ENCODE results near the gene CAMK2B.

Gene CAMK2B

GRCh38 chr7:44320141-44320540 is 5.3 kb downstream of the CAMK2B start:
- TF ChIP-seq EGR1 (IDR thresholded peaks at IDR 0.05) (no peak), TEAD4 (IDR thresholded peaks at IDR 0.05) (no peak), ZBTB7A (IDR thresholded peaks at IDR 0.05; ENCODE audit: low read depth) (no peak), CREB1 (IDR thresholded peaks at IDR 0.05; ENCODE audit: low read depth) (no peak), EP300 (IDR thresholded peaks at IDR 0.05; ENCODE audit: borderline replicate concordance) (no peak), YY1 (IDR thresholded peaks at IDR 0.05; ENCODE audit: low read depth) (no peak), CEBPB (IDR thresholded peaks at IDR 0.05) (no peak), NFIC (IDR thresholded peaks at IDR 0.05) (no peak), FOXM1 (IDR thresholded peaks at IDR 0.05; ENCODE audit: borderline replicate concordance, low read depth) (no peak), USF1 (IDR thresholded peaks at IDR 0.05) (no peak), TCF12 (IDR thresholded peaks at IDR 0.05; ENCODE audit: low read depth) (no peak), TAF1 (IDR thresholded peaks at IDR 0.05; ENCODE audit: low read depth) (no peak)
- TF ChIP-seq, protein P1, sequence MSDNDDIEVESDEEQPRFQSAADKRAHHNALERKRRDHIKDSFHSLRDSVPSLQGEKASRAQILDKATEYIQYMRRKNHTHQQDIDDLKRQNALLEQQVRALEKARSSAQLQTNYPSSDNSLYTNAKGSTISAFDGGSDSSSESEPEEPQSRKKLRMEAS (IDR thresholded peaks at IDR 0.05): no peak

DNA sequence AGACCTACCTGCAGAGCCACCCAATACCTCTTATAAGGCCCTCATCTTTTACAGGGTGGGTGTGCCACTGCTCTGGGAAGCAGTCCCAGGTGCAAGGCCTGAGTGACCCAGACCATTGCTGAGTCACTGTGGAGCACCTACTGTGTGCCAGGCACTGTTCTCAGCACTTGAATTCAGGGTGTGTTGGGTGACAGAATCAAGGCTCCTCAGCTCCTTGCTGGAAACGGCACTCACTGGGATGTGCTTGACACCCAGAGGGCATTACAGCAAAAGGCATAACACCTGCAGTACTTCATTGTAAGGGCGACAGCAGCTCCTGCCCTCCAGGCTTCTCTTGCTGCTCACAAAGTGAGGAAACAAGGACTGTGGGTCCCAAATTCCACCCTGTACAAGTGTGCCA is 7.1 kb downstream of the CAMK2B start:
- TF ChIP-seq ZBTB7A (IDR thresholded peaks at IDR 0.05; ENCODE audit: low read depth) (no peak), NFIC (IDR thresholded peaks at IDR 0.05) (no peak), RAD21 (IDR thresholded peaks at IDR 0.05; ENCODE audit: low read depth) (no peak), EGR1 (IDR thresholded peaks at IDR 0.05) (no peak), REST (IDR thresholded peaks at IDR 0.05; ENCODE audit: low read depth) (no peak)

GRCh38 chr7:44315301-44315903 is 10.0 kb downstream of the CAMK2B start:
- no peak for TF ChIP-seq EP300 (IDR thresholded peaks at IDR 0.05; ENCODE audit: borderline replicate concordance)
- no peak for TF ChIP-seq EGR1 (IDR thresholded peaks at IDR 0.05)
- TF ChIP-seq TCF12 (IDR thresholded peaks at IDR 0.05; ENCODE audit: low read depth): no peak
- TF ChIP-seq YY1 (IDR thresholded peaks at IDR 0.05; ENCODE audit: low read depth): no peak
- no peak for TF ChIP-seq USF1 (IDR thresholded peaks at IDR 0.05)
- no peak for TF ChIP-seq CEBPB (IDR thresholded peaks at IDR 0.05)
- TF ChIP-seq NFIC (IDR thresholded peaks at IDR 0.05): no peak
- TF ChIP-seq, protein P1 (IDR thresholded peaks at IDR 0.05): no peak
- no peak for TF ChIP-seq CREB1 (IDR thresholded peaks at IDR 0.05; ENCODE audit: low read depth)
- no peak for TF ChIP-seq TEAD4 (IDR thresholded peaks at IDR 0.05)
- TF ChIP-seq REST (IDR thresholded peaks at IDR 0.05; ENCODE audit: low read depth): no peak
- no peak for TF ChIP-seq RAD21 (IDR thresholded peaks at IDR 0.05; ENCODE audit: low read depth)
- no peak for TF ChIP-seq TAF1 (IDR thresholded peaks at IDR 0.05; ENCODE audit: low read depth)
- no peak for TF ChIP-seq ZBTB7A (IDR thresholded peaks at IDR 0.05; ENCODE audit: low read depth)
- no peak for TF ChIP-seq FOXM1 (IDR thresholded peaks at IDR 0.05; ENCODE audit: borderline replicate concordance, low read depth)

- no peak for TF ChIP-seq TCF12 (IDR thresholded peaks at IDR 0.05; ENCODE audit: low read depth)
- TF ChIP-seq CREB1 (IDR thresholded peaks at IDR 0.05; ENCODE audit: low read depth): no peak
Measured at GRCh38 chr7:44313621-44314031, 11.8 kb downstream of the CAMK2B start.

DNA sequence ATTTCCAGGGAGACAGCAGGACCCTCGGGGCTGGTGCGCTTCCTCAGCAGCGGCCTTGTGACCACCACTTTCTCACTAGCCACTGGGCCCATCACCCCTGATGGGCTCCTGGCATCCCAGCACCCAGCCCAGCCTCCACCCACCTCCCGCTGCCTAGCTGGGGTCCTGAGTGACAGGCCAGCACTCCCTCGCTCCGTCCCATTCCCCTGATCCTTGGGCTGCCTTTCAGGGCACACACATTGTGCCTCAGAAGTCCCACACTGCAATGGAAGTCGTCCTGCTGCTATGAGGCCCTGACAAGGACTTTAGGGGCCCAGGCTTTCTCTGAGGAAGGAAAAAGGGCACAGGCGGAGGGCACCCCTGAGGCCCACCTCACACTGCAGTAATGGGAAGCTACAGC is 12.4 kb downstream of the CAMK2B start:
- no peak for TF ChIP-seq RAD21 (IDR thresholded peaks at IDR 0.05; ENCODE audit: low read depth)
- TF ChIP-seq YY1 (IDR thresholded peaks at IDR 0.05; ENCODE audit: low read depth): no peak
- no peak for TF ChIP-seq TCF12 (IDR thresholded peaks at IDR 0.05; ENCODE audit: low read depth)
- TF ChIP-seq FOXM1 (IDR thresholded peaks at IDR 0.05; ENCODE audit: borderline replicate concordance, low read depth): no peak
- no peak for TF ChIP-seq EGR1 (IDR thresholded peaks at IDR 0.05)
- no peak for TF ChIP-seq TAF1 (IDR thresholded peaks at IDR 0.05; ENCODE audit: low read depth)
- TF ChIP-seq CEBPB (IDR thresholded peaks at IDR 0.05): no peak
- no peak for TF ChIP-seq NFIC (IDR thresholded peaks at IDR 0.05)
- TF ChIP-seq, protein P1 (IDR thresholded peaks at IDR 0.05): no peak
- no peak for TF ChIP-seq USF1 (IDR thresholded peaks at IDR 0.05)
- TF ChIP-seq EP300 (IDR thresholded peaks at IDR 0.05; ENCODE audit: borderline replicate concordance): no peak
